Measurements from ENCODE around the gene MACROH2A2. TPM values are rescaled to one million over a fixed set of nuclear protein-coding genes. Genes with fewer than 3 reads are reported as not detected.

Gene MACROH2A2
- total and polyA plus RNA-seq, 2 of the 13 experiments (the other 11 are each of a cell fraction or from before 2014, with no cell fraction given): 9.8 to 43.1 TPM

GRCh38 chr10:70146489-70147258 is 94.0 kb downstream of the MACROH2A2 start, which contains the start of gene TYSND1 (continued):
- TF ChIP-seq U2AF1 (optimal IDR thresholded peaks at IDR 0.05; ENCODE audit: low read depth, low read length): no peak
- no peak for TF ChIP-seq RNF219 (CRISPR knock-in tag; IDR thresholded peaks at IDR 0.05)
- no peak; the same call in 1 of the 2 replicates for TF ChIP-seq HIVEP1 (CRISPR knock-in tag; IDR thresholded peaks at IDR 0.05)
- peak; percentile 85 for TF ChIP-seq ELF1 (CRISPR knock-in tag; IDR thresholded peaks at IDR 0.05)
- no peak for TF ChIP-seq KDM1A (CRISPR knock-in tag; IDR thresholded peaks at IDR 0.05)
- no peak for TF ChIP-seq KDM3A (CRISPR knock-in tag; IDR thresholded peaks at IDR 0.05; ENCODE audit: low read depth)
- TF ChIP-seq NFE2 (CRISPR knock-in tag; IDR thresholded peaks at IDR 0.05): no peak
- TF ChIP-seq ZSCAN25 (CRISPR knock-in tag; IDR thresholded peaks at IDR 0.05): peak; percentile 68; the same call in 1 of the 2 replicates
- TF ChIP-seq ZNF20 (CRISPR knock-in tag; IDR thresholded peaks at IDR 0.05): no peak
- TF ChIP-seq, protein P1, sequence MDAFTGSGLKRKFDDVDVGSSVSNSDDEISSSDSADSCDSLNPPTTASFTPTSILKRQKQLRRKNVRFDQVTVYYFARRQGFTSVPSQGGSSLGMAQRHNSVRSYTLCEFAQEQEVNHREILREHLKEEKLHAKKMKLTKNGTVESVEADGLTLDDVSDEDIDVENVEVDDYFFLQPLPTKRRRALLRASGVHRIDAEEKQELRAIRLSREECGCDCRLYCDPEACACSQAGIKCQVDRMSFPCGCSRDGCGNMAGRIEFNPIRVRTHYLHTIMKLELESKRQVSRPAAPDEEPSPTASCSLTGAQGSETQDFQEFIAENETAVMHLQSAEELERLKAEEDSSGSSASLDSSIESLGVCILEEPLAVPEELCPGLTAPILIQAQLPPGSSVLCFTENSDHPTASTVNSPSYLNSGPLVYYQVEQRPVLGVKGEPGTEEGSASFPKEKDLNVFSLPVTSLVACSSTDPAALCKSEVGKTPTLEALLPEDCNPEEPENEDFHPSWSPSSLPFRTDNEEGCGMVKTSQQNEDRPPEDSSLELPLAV (CRISPR knock-in tag; conservative IDR thresholded peaks at IDR 0.05; ENCODE audit: low read depth): no peak
- TF ChIP-seq SMC3 (IDR thresholded peaks at IDR 0.05; ENCODE audit: low read length): peak; percentile 6; the same call in 1 of the 2 replicates
- no peak for TF ChIP-seq ZFAT (CRISPR knock-in tag; conservative IDR thresholded peaks at IDR 0.05)
- no peak for TF ChIP-seq ZNF101 (CRISPR knock-in tag; IDR thresholded peaks at IDR 0.05; ENCODE audit: borderline replicate concordance, low read depth)
- peak; percentile 95 for TF ChIP-seq ZMYM4 (CRISPR knock-in tag; IDR thresholded peaks at IDR 0.05)
- TF ChIP-seq ZNF281 (CRISPR knock-in tag; IDR thresholded peaks at IDR 0.05; ENCODE audit: borderline replicate concordance): no peak
- peak; percentile 61 for TF ChIP-seq KMT2A (CRISPR knock-in tag; IDR thresholded peaks at IDR 0.05)
- TF ChIP-seq, protein P2, sequence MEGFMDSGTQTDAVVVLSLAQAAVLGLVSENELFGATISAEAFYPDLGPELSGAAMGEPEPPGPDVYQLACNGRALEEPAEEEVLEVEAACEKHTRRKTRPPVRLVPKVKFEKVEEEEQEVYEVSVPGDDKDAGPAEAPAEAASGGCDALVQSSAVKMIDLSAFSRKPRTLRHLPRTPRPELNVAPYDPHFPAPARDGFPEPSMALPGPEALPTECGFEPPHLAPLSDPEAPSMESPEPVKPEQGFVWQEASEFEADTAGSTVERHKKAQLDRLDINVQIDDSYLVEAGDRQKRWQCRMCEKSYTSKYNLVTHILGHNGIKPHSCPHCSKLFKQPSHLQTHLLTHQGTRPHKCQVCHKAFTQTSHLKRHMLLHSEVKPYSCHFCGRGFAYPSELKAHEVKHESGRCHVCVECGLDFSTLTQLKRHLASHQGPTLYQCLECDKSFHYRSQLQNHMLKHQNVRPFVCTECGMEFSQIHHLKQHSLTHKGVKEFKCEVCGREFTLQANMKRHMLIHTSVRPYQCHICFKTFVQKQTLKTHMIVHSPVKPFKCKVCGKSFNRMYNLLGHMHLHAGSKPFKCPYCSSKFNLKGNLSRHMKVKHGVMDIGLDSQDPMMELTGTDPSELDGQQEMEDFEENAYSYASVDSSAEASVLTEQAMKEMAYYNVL (CRISPR knock-in tag; IDR thresholded peaks at IDR 0.05; ENCODE audit: borderline replicate concordance): 0 out of 2 replicates have a peak, but pooled peaks have one; percentile 59
- no peak for TF ChIP-seq HNRNPL (IDR thresholded peaks at IDR 0.05; ENCODE audit: low read depth, low read length)
- TF ChIP-seq ZNF7 (CRISPR knock-in tag; IDR thresholded peaks at IDR 0.05): no peak
- no peak; the same call in 1 of the 2 replicates for TF ChIP-seq ATF7-NPFF (CRISPR knock-in tag; IDR thresholded peaks at IDR 0.05; ENCODE audit: low read depth)
- no peak for TF ChIP-seq ZNF207 (IDR thresholded peaks at IDR 0.05; ENCODE audit: borderline replicate concordance)
- 0 out of 2 replicates have a peak, but pooled peaks have one; percentile 23 for TF ChIP-seq SIN3B (IDR thresholded peaks at IDR 0.05; ENCODE audit: low read length)
- no peak for TF ChIP-seq CC2D1A (CRISPR knock-in tag; IDR thresholded peaks at IDR 0.05)
